GM19468 (cell line): Measurements from ENCODE around the gene PC.

ENCODE experiments used
- ATAC-seq: cut with Tn5 transposase; IDR thresholded peaks from one replicate; pipeline ENCODE4 v1.9.1; 2021; ENCODE audit warnings: mild to moderate bottlenecking, moderate library complexity, moderate number of reproducible peaks; ENCODE audit not compliant: unreplicated experiment; ENCODE audit errors: extremely low read depth

PC gene

DNA sequence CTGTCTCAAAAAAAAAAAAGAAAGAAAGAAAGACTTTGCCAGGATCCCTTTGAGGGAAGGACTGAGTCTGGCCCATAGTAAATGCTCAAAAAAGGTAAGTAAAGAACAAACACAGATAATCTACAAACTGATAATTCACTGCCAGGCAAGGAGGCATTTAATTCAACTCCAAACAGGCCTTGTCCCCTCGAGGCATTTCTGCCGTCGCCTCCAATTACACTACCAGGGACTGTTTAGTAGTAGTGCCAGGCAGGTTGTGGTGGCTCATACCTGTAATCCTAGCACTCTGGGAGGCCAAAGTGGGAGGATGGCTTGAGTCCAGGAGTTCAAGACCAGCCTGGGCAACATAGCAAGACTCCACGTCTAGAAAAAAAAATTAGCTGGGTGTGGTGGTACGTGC, 43.7 kb downstream of the PC start:
- ATAC-seq, result no peak

DNA sequence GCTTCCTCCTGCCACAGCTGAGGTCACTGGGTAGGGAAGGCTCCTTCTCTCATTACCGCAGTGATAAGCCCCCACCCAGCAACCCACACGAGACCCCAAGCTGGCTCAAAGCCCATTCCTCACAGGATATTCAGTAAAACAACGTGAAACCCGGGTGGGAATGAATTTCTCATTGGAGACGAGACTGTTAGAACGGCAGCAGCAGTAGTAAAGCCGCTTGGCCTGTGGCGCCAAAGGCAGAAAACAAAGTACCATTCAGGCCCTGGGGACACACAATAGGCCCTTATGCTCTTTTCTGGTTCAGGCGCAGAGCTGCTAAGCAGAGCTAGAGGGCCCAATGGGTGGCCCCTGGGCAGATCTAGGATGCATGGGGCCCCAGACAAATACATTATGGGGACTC, 45.3 kb downstream of the PC start:
- no peak for ATAC-seq

DNA sequence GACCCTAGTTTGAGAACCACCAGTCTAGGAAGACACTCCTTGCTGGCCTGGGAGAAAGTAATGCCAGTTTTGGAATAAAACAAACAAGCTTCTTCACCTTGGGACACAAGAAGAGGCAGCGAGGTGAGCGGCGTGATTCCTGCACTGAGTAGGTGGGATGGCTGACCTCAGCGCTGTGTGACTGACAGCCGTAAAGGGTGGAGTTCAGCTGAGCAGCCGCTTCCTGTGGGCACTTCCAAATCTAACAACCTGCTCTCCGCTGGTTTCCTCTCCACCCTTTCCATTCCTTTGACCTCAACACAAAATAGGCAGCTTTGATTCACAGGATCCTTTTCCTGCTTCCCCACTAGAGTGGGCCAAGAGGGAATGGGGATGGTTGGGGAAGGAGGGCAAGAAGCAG, 45.8 kb downstream of the PC start:
- no peak for ATAC-seq

DNA sequence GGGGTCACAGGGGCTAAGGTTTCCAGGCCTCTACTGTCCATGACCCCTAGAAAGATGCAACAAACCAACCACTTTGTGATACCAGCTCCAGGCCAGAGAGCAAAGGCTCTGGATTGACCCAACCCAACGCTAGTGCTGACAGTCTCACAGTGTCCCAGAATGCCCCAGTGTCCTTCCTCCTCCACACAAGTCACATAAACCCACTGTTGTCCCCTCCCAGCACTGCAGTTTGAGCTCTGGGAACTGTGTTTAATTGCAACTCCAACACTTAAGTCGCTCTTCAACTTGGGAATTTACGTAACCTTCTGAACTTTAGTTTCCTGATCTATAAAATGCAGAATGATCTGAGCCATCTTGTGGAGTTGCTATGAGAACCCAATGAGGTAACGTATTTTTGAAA, 47.5 kb downstream of the PC start:
- ATAC-seq, result no peak

DNA sequence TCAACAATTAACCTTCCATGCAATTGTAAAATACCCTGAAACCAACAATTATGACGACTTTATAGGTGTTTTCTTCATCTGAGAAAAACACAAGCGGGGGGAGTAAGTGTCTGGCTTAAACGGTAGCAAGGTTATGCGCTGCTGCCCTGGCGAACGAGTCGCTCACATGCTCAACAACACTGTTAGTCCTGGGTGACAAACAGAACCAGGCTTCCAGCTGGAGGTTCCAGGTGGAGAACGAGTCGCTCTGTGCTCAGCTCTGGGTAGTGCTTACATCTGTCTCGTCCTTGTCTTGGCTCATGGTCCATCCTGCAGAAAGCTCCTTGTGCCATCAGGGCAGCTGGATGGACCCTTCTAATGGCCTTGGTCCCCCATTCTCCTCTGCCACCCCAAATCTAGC, 48.2 kb downstream of the PC start:
- no peak for ATAC-seq

DNA sequence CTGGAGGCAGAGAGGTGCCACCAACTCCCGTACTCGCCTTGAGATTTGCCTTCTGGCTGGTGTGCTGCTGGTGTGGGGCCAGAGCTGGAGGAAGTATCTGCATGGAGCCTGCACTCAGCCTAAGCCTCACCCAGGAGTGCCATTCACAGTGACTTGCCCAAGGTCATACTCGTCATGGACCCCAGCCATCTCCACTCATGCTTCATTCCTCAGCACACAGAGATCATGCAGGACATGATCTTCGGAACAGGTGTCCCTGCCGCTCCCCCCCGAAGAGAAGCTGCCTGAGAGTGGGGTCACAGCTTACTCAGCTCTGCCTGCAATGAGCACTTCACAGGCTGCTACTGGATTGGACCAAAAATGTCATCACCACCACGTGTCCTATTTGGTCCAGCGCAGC, 49.0 kb downstream of the PC start:
- ATAC-seq, result no peak

DNA sequence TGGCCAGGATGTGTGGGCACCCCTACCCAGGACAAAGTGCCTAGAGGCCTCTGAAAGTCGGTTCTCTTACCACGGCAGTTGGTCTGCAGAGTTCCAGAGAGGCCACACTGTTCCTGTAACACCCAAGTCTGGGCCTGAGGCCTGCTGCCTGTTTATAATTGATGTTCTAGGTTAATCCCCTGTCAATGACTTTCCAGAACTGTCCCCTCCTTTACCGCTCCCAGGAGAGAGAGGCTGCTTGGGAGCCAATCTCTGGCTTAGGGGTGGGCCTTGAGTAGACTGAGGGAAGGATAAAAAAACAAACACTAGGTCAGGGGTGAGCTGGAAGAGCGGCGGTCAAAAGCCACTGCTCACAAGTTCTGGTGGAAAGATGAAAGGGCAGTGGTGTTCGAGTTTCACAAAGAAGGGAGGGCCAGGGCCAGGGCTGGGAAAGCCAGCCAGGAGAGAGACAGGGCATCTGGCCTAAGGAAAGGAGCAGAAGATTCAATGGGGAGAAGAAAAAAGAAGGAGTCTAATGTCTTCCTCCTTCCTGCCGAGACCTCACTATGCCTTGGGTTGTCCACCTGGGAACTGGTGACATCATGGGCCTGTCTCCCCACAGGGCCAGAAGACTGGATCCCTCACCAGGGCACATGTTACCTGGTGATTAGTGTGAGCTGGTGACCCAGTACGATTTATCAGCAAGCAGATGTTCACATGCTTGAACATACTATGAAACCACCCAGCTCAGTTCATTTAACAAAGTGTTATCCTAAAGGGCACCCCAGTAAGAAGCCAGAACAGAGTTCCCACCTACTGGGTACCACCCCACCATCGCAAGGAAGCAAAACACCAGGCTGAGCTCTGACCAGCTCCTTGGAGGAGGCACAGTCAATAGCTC, 50.2 kb downstream of the PC start:
- no peak for ATAC-seq

DNA sequence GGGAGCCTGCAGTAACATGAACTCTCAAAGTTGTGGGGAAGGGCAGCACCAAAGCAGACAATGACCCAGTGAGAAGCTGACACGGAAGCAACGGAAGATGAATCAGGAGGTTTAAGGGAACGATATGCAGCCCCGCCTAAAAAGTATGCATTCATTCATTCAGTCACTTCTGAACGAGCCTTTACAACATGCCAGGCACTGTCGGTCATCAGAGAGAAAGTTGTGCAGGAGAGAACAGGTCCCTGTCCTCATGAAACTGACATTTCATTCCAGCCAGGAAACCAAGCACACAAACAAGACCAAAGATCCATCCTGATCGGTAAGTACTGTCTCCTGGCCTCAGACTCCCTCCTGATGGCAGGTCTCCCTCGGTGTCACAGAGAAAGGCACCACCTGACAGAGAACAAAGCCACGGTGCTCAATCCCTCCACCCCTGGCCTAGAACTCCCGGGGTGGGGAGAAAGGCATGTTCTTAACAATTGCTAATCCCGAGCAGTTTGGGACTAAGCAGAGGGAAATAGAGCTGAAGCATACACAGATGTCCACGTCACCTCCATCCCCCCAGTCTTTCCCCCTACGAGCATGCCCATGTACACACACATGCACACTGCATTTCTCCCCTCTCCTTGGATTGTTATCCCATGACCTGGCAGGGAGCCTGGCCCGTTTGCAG, 52.0 kb downstream of the PC start:
- no peak for ATAC-seq

DNA sequence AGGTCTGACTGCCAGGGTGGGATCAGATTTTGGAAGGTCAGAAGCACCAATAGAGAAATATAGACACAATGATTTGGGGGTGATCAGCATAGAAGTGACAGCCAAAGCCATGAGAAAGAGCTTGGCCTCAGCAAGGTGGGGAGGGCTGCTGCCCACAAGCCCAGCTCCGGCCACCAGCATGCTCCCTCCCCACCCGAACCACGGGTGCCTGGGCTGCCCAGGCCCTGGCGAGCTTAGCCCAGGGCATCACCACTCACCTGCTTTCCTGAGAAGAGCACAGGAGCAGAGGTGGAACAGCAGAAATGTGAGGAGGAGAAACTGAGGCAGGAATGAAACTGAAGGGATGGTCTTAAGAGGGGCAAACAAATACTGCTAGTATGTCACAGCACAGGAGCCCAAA, 52.6 kb downstream of the PC start:
- no peak for ATAC-seq

DNA sequence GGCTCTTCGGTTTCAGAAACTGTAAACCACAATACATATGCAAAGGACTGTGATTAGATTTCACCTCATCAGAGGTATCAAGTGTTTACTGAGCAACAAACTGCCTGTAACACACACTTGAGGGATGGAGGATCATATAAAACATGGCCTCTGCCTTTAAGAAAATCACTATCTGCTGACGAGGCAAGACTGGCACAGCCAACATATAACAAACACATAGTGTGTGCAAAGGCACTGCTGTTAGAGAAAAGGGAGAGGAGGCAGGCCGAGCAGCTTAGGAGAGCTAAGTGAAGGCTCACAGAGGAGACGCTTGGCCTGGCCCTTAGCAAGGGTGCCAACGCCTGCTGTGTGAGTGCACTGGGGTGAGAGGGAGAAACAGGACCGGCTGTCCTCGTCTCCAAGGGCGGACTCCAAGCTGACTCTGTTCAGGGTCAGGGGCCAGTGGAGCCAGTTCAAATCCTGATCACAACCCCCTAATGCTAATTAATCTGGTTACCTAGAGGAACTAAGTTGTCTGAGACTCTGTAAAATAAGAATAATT, 53.1 kb downstream of the PC start:
- ATAC-seq, result no peak

DNA sequence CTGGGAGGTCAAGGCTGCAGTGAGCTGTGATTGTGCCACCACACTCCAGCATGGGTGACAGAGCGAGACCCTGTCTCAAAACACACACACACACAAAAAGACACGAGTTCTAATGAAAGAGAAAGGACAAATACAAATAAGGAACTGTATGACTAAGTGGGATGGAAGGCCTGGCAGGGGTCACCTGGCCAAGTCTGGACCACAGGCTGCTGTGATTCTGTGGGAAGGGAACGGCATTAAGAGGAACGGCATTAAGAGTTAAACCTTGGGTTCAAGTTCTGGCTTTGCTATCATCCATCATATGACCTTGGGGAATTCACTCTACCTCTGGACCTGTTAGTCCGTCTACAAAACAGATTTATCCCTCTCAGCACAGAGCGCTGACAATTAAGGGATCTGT, 53.6 kb downstream of the PC start:
- ATAC-seq, result no peak

DNA sequence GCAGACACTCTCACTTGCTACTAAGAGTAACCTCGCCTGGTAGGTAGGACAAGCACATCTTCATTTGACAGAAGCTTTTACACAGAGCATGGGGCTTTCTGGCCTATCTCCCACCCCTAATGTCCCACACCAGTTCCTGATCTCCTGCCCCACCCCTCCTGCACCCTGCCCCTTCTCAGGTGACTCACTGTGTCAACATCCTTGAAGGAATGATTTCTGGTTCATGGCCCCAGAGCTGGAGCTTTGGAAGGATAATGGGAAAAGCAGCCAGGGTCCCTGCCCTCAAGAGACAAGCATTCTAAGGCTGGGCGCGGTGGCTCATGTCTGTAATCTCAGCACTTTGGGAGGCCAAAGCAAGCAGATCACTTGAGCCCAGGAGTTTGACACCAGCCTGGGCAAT, 54.1 kb downstream of the PC start:
- ATAC-seq, result no peak

DNA sequence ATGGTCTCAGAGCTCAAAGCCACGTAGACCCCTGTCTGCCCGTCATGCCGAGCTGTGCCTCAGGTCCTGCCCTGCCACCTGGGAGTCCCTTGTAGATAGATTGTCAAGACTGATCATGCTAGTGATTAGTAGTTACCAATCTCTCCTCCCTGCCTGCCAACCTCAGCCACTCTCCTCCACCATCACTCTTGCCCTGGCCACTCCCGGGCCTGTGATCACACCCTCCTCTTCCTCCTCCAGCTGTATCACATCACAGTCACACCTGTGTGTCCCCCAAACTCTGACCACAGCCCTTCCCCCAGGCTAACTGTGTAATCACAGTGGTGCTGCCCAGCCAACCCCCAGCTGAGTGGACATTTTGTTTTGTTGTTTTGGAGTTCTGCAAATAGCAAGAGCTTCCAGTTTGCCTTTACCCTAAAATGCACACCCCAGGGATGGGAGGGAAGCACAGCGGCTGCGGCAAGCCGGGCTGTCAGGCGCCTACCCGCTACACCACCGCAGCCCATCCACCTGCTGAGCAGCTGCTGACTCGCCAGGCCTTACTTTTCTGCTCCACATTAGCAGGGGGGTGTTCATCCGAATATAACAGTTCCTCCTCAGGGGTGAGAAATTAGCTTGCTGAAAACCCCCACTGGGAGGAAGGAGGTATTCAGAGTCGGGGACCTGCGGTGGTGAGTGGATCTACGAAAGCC, 55.6 kb downstream of the PC start:
- ATAC-seq, result no peak

DNA sequence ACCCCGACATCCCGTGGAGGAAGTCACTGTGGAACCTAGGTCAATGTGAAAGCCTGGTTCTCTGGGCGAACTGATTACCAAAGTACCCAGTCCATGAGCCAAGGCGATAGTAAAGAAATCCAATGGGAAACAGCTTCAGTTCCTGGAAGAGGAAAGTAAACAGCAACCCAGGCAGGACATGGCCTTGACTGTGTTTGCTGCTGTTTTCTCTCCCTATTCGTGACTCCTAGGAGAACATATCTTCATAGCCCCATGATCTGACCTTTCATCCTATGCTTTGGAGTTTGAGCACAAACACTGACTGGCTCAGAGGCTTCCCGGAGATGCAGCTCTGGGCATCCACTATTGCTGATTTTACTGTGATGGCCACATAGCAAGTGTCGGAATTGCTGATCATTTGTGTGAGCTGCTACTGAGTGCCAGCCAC, 56.2 kb downstream of the PC start:
- ATAC-seq, result no peak

DNA sequence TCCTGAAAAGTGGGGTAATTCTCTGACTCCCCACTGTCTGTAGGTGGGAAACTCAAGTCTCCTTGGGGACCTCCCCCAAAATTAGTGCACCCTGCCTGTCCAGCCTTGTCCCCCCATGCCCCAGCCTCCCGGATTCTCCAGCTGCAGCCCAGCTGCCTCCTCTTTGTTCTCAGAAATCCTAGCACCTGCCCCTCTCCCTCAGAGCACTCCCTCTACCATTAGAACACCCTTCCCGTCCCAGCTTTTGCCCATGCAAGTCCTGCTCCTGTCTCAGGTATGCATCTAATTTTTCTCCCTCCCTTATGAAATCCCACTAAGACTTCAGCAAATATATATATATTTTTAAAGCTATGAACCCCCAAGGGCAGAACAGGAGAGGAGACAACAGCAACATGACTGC, 64.0 kb downstream of the PC start:
- no peak for ATAC-seq

DNA sequence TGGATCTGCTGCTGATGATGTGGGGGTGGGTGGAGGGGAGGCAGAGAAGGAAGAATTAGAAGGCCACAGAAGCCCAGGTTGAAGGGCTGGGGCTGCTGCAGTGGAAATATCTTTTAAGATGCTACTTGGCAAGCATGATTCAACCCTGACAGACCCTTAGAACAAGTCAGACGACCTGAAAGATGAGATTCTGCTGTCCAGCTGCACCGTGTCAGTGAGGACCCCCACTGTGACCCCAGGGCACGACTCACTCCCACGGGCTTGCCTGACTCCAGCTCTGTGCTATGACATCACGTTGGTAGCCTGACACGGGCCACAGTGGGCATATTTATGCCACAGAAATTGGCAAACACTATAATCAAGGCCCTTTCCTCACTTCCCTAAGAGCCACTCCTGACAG, 65.3 kb downstream of the PC start:
- no peak for ATAC-seq

DNA sequence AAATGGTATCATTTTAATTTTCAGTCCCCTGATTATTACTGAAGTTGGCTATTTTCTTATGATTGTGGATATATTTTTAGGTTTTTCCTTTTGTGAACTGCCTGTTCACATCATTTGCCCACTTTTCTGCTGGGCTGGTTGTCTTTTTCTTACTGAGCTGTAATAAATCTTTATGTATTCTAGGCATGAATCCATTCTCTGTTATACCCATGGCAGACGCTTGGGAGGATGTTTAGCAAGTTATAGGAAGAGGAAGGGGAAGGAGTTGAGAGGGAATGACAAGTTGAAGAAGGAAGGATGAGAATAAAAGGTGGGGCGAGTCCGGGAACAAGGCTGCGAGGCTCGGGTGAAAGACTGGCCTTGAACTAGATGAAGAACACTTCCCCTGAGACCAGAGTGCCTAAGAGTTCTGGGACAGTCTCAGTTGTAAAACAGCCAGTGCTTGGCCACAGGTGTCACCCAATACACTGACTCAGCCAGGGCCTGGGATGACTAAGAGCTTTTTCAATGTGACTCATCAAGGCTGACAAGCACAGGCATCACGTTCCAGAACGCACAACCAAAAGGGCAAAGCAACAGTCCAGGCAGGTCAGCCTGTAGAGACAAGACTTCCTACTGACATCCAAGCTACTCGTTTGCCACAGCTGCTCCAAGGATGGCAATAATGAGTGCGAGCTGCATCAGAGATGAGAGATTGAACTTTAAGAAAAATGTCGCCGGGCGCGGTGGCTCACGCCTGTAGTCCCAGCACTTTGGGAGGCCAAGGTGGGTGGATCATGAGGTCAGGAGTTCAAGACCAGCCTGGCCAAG, 66.1 kb downstream of the PC start:
- no peak for ATAC-seq

DNA sequence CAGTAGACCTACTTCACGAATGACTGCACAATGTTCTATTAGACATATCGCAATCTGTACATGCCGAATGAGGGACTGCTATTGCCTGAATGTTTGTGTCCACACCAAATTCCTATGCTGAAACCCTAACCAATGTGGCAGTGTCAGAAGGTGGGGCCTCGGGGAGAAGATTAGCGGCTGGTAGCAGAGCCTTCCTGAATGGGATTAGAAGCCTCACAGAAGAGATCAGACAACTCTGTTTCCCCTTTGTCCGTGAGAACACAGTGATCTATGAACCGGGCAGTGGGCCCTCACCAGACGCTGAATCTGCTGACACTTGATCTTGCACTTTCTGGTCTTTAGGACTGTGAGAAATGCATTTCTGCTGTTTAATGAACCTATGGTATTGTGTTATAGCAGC, 68.2 kb downstream of the PC start:
- no peak for ATAC-seq

DNA sequence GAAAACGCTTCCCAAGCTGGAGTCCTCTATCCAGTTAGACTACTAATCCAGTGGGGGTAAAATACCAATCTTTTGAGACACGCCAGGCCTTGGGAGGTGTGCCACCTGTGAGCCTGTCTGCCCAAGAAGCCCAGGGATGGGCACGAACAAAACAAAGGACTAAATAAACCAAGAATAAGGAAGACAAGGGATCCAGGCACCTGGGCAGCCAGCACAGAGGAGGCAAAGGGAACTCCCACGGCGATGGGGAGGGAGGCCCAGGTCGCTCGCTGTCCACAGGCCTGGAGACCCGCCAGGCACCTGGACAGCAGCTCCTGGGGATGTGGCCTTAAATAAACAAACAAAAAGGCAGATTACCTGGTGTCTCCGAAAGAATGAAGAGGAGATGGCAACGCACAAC, 69.9 kb downstream of the PC start:
- no peak for ATAC-seq

DNA sequence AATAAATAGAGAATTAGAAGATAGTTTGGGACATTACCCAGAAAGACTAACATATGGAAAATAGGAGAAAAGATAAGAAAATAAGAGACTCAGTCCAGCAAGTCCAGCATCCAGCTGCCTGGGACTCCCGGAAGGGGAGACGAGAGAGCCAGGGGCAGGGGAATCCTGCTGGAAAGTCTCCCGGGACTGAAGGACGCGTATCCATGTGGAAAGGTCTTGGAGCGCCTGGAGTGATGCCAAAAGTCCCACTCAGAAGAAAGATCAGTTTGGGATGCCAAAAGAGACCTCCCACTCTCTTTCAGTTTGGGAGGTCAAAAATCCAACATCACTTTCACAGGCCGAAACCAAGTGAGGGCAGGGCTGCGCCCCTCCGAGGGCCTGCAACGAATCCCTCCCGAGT, 70.7 kb downstream of the PC start:
- no peak for ATAC-seq
